ENCODE results near the gene MED27.

Gene MED27

GRCh38 chr9:132079391-132080091 is at the start of gene MED27:
MED27 (minus strand) TSS chr9:132079867; CDS start chr9:132079844, 23 bp downstream.
- DNase-seq (ENCODE audit: low spot score): peak; percentile 75

GRCh38 chr9:132127888-132128534 is 48.3 kb upstream of the MED27 start:
- DNase-seq (ENCODE audit: low spot score): no peak

- DNase-seq (ENCODE audit: low spot score): no peak
Observed at GRCh38 chr9:132126680-132127236, 47.1 kb upstream of the MED27 start.

GRCh38 chr9:132125944-132126679 is 46.4 kb upstream of the MED27 start:
- no peak for DNase-seq (ENCODE audit: low spot score)

- DNase-seq (ENCODE audit: low spot score): no peak
Observed at GRCh38 chr9:132125361-132125760, 45.7 kb upstream of the MED27 start.

GRCh38 chr9:132124800-132125199 is 45.1 kb upstream of the MED27 start:
- DNase-seq (ENCODE audit: low spot score): no peak

GRCh38 chr9:132121021-132121420 is 41.4 kb upstream of the MED27 start:
- DNase-seq (ENCODE audit: low spot score): no peak

GRCh38 chr9:132117694-132118093 is 38.0 kb upstream of the MED27 start:
- no peak for DNase-seq (ENCODE audit: low spot score)

- no peak for DNase-seq (ENCODE audit: low spot score)
Observed at GRCh38 chr9:132116583-132116982, 36.9 kb upstream of the MED27 start.

- peak; percentile 81 for DNase-seq (ENCODE audit: low spot score)
Observed at GRCh38 chr9:132114102-132114707, 34.5 kb upstream of the MED27 start.

- DNase-seq (ENCODE audit: low spot score): no peak
Observed at GRCh38 chr9:132109291-132109690, 29.6 kb upstream of the MED27 start.

GRCh38 chr9:132108728-132109127 is 29.1 kb upstream of the MED27 start:
- no peak for DNase-seq (ENCODE audit: low spot score)

- no peak for DNase-seq (ENCODE audit: low spot score)
Observed at GRCh38 chr9:132099741-132100407, 20.2 kb upstream of the MED27 start.

- DNase-seq (ENCODE audit: low spot score): no peak
Observed at GRCh38 chr9:132099167-132099566, 19.5 kb upstream of the MED27 start.

- DNase-seq (ENCODE audit: low spot score): no peak
Observed at GRCh38 chr9:132094314-132094791, 14.7 kb upstream of the MED27 start.

GRCh38 chr9:132090771-132091170 is 11.1 kb upstream of the MED27 start:
- DNase-seq (ENCODE audit: low spot score): no peak

GRCh38 chr9:132087438-132088030 is 7.9 kb upstream of the MED27 start:
- DNase-seq (ENCODE audit: low spot score): no peak

- DNase-seq (ENCODE audit: low spot score): no peak
Observed at GRCh38 chr9:132082188-132082587, 2.5 kb upstream of the MED27 start.

- DNase-seq (ENCODE audit: low spot score): no peak
Observed at GRCh38 chr9:132078699-132079356, 839 bp downstream of the MED27 start.

- no peak for DNase-seq (ENCODE audit: low spot score)
Observed at GRCh38 chr9:132077881-132078698, 1.6 kb downstream of the MED27 start.

Data from HuH-7 (cell line).